GDM1 (cell line): Measurements from ENCODE around the gene IRAG1.

Experiments
- DNase-seq: peaks from one replicate; lab custom pipeline; 2025; lab: John Stamatoyannopoulos, UW

IRAG1 gene

GRCh38 chr11:10693509-10694081, at the start of gene IRAG1:
TSS of gene IRAG1 (minus strand) at chr11:10693755. CDS start at chr11:10693602, 153 bp downstream.
- no peak for DNase-seq

GRCh38 chr11:10742460-10743208, 49.1 kb upstream of the IRAG1 start:
- no peak for DNase-seq

- DNase-seq: peak; percentile 90
These were observed 42.2 kb upstream of the IRAG1 start for GRCh38 chr11:10735481-10736475.

- DNase-seq: no peak
These were observed 37.6 kb upstream of the IRAG1 start for GRCh38 chr11:10731064-10731680.

GRCh38 chr11:10730151-10730550, 36.6 kb upstream of the IRAG1 start:
- no peak for DNase-seq

- no peak for DNase-seq
These were observed 35.4 kb upstream of the IRAG1 start for GRCh38 chr11:10728789-10729472.

GRCh38 chr11:10728154-10728553, 34.6 kb upstream of the IRAG1 start:
- no peak for DNase-seq

- DNase-seq: no peak
These were observed 33.7 kb upstream of the IRAG1 start for GRCh38 chr11:10727146-10727851.

GRCh38 chr11:10725907-10726253, 32.3 kb upstream of the IRAG1 start:
- no peak for DNase-seq

GRCh38 chr11:10725114-10725906, 31.8 kb upstream of the IRAG1 start:
- DNase-seq: peak; percentile 71

GRCh38 chr11:10722307-10722706, 28.8 kb upstream of the IRAG1 start:
- peak; percentile 89 for DNase-seq

- no peak for DNase-seq
These were observed 27.4 kb upstream of the IRAG1 start for GRCh38 chr11:10720881-10721376.

GRCh38 chr11:10719616-10720015, 26.1 kb upstream of the IRAG1 start:
- no peak for DNase-seq

- no peak for DNase-seq
These were observed 23.1 kb upstream of the IRAG1 start for GRCh38 chr11:10716543-10717259.

- DNase-seq: no peak
These were observed 22.6 kb upstream of the IRAG1 start for GRCh38 chr11:10716122-10716521.

- DNase-seq: no peak
These were observed 22.0 kb upstream of the IRAG1 start for GRCh38 chr11:10715571-10715970.

- no peak for DNase-seq
These were observed 15.9 kb upstream of the IRAG1 start for GRCh38 chr11:10709299-10710086.

- DNase-seq: no peak
These were observed 14.6 kb upstream of the IRAG1 start for GRCh38 chr11:10708131-10708530.
